HS-27A (cell line): ENCODE results near the gene ABCG5.

Source experiments
- DNase-seq: peaks from one replicate; pipeline ENCODE4 v3.0.0-alpha.2; 2012; ENCODE audit warnings: low read depth, missing footprints

ABCG5 gene

GRCh38 chr2:43838560-43839267, at the start of gene ABCG5, which contains the start of gene ABCG8:
ABCG5 (minus strand) TSS chr2:43838839; CDS start chr2:43838679, 160 bp downstream.
ABCG8 (plus strand) TSS chr2:43838971; CDS start chr2:43839054, 83 bp downstream.
- no peak for DNase-seq

- DNase-seq = no peak
Observed at GRCh38 chr2:43887176-43887575, 48.5 kb upstream of the ABCG5 start.

GRCh38 chr2:43885132-43885632, 46.5 kb upstream of the ABCG5 start:
- DNase-seq = no peak

- DNase-seq = no peak
Observed at GRCh38 chr2:43884689-43885088, 46.0 kb upstream of the ABCG5 start.

- DNase-seq = no peak
Observed at GRCh38 chr2:43882312-43882711, 43.7 kb upstream of the ABCG5 start.

- DNase-seq = no peak
Observed at GRCh38 chr2:43880952-43881351, 42.3 kb upstream of the ABCG5 start.

GRCh38 chr2:43880471-43880870, 41.8 kb upstream of the ABCG5 start:
- DNase-seq = no peak

GRCh38 chr2:43879261-43879660, 40.6 kb upstream of the ABCG5 start:
- no peak for DNase-seq

- DNase-seq = no peak
Observed at GRCh38 chr2:43877782-43878464, 39.3 kb upstream of the ABCG5 start.

GRCh38 chr2:43874776-43875451, 36.3 kb upstream of the ABCG5 start:
- DNase-seq = no peak

- no peak for DNase-seq
Observed at GRCh38 chr2:43872151-43872550, 33.5 kb upstream of the ABCG5 start.

- DNase-seq = no peak
Observed at GRCh38 chr2:43855292-43855691, 16.7 kb upstream of the ABCG5 start.

- DNase-seq = no peak
Observed at GRCh38 chr2:43854671-43855070, 16.0 kb upstream of the ABCG5 start.

- DNase-seq = no peak
Observed at GRCh38 chr2:43853141-43854081, 14.8 kb upstream of the ABCG5 start.

- no peak for DNase-seq
Observed at GRCh38 chr2:43852196-43852730, 13.6 kb upstream of the ABCG5 start.

- no peak for DNase-seq
Observed at GRCh38 chr2:43851011-43851980, 12.7 kb upstream of the ABCG5 start.

- DNase-seq = no peak
Observed at GRCh38 chr2:43848214-43848613, 9.6 kb upstream of the ABCG5 start.

GRCh38 chr2:43846140-43846793, 7.6 kb upstream of the ABCG5 start:
- DNase-seq = no peak

GRCh38 chr2:43845181-43845580, 6.5 kb upstream of the ABCG5 start:
- no peak for DNase-seq

- DNase-seq = no peak
Observed at GRCh38 chr2:43842866-43843226, 4.2 kb upstream of the ABCG5 start.
